Thyroid gland (tissue), 4 donors: ENCODE data around the gene ANKRD11. TPM values are rescaled to one million over a fixed set of nuclear protein-coding genes. Genes with fewer than 3 reads are reported as not detected.

Experiments used
- DNase-seq, 2 donors: peaks; one replicate each; pipeline ENCODE4 v3.0.0-alpha.2; 2019
- H3K27ac ChIP-seq, 3 donors: fragments of 200-600 bp; sonication (generic); 1 replicate in 2 of 3; 2 replicates in 1 of 3; pipeline ENCODE4 v1.5.1; 2016 to 2019; ENCODE audit warnings: mild to moderate bottlenecking in 1 of 3, moderate library complexity in 1 of 3
- H3K27me3 ChIP-seq: fragments of 200-600 bp; sonication (generic); one replicate; pipeline ENCODE4 v1.5.1; 2019
- H3K36me3 ChIP-seq, 2 donors: fragments of 200-600 bp; sonication (generic); one replicate each; pipeline ENCODE4 v1.5.1; 2016 to 2019
- H3K4me1 ChIP-seq, 2 donors: fragments of 200-600 bp; sonication (generic); one replicate each; pipeline ENCODE4 v1.5.1; 2017 to 2019
- H3K4me3 ChIP-seq, 3 donors: fragments of 200-600 bp; sonication (generic); replicated peaks in 1 of 3; 1 replicate in 2 of 3; 2 replicates in 1 of 3; pipeline ENCODE4 v1.5.1; 2016; ENCODE audit warnings: mild to moderate bottlenecking in 1 of 3
- H3K9me3 ChIP-seq: fragments of 200-600 bp; sonication (generic); one replicate; pipeline ENCODE4 v1.5.1; 2017
- CTCF ChIP-seq, 6 experiments: fragments of 200-600 bp in 3 of 6; fragments of 450-650 bp in 3 of 6; sonication (generic) in 3 of 6; IDR thresholded peaks; one replicate each; pipeline ENCODE4 v1.5.1; 2016 to 2019; ENCODE audit warnings: antibody characterized with exemption in 6 of 6, mild to moderate bottlenecking in 2 of 6, inconsistent platforms in 1 of 6, moderate library complexity in 1 of 6
- POLR2A ChIP-seq, 2 donors: fragments of 450-650 bp; IDR thresholded peaks; one replicate each; pipeline ENCODE4 v1.6.1; 2017; ENCODE audit warnings: antibody characterized with exemption in 2 of 2, mild to moderate bottlenecking in 2 of 2, moderate library complexity in 1 of 2
- WGBS, 2 donors: methylation state at CpG; one replicate each; pipeline ENCODE4 v1.1.5; 2017; 5-methylcytosine and 5-hydroxymethylcytosine counted together
- intact Hi-C: fragments of 100-400 bp; cut with DNase I; formaldehyde crosslinking; loops from one replicate; pipeline ENCODE4 v1.15.1; 2023
- total RNA-seq, 4 donors: library from RNA; depleted of rRNA; stranded (reverse); fragments of >200 nt; gene quantifications; one replicate each; pipeline ENCODE4 v1.2.3, GENCODE V29; 2016

Gene ANKRD11
- total RNA-seq, 4 donors from 2014 or later, result 62.1 to 90.4 (median 75.0) TPM

GRCh38 chr16:89375686-89376085, 114.7 kb downstream of the ANKRD11 start:
- peaks cover 19 to 24% of the 10 kb centered on the region in 2 donors for H3K4me1 ChIP-seq
- no peak for DNase-seq
- H3K27ac ChIP-seq, result no peak overlapping the region
- H3K4me3 ChIP-seq, result no peak overlapping the region
- H3K36me3 ChIP-seq, result no peaks in the 10 kb centered on the region
- TF ChIP-seq CTCF (IDR thresholded peaks at IDR 0.05) (no peak), POLR2A (IDR thresholded peaks at IDR 0.05) (no peak)
- H3K27me3 ChIP-seq, result no peaks in the 10 kb centered on the region
- intact Hi-C loops, result no loop called here
- no peaks in the 10 kb centered on the region for H3K9me3 ChIP-seq
- 91 to 93% methylated on average over 10 of the region's 10 CpGs for WGBS, 2 donors

- H3K4me3 ChIP-seq, result no peak overlapping the region
- no peaks in the 10 kb centered on the region for H3K9me3 ChIP-seq
- no peaks in the 10 kb centered on the region for H3K27me3 ChIP-seq
- DNase-seq, result no peak
- WGBS, 2 donors, result 76 to 82% methylated on average over 14 to 19 of the region's 19 CpGs
- intact Hi-C loops, result no loop called here
- no peak overlapping the region for H3K27ac ChIP-seq
- peaks cover 17 to 21% of the 10 kb centered on the region in 2 donors for H3K4me1 ChIP-seq
- no peak for TF ChIP-seq CTCF (IDR thresholded peaks at IDR 0.05)
- TF ChIP-seq POLR2A (IDR thresholded peaks at IDR 0.05), result no peak
- no peaks in the 10 kb centered on the region for H3K36me3 ChIP-seq
Measured at GRCh38 chr16:89375021-89375420, 115.3 kb downstream of the ANKRD11 start.

- WGBS, 2 donors, result 46 to 71% methylated on average over 18 of the region's 18 CpGs
- TF ChIP-seq CTCF (IDR thresholded peaks at IDR 0.05) (no peak), POLR2A (IDR thresholded peaks at IDR 0.05) (no peak)
- Histone ChIP-seq H3K4me1 (peaks cover 16 to 24% of the 10 kb centered on the region in 2 donors), H3K27me3 (no peaks in the 10 kb centered on the region), H3K36me3 (no peaks in the 10 kb centered on the region), H3K27ac (no peak overlapping the region), H3K4me3 (no peak overlapping the region), H3K9me3 (no peaks in the 10 kb centered on the region)
- intact Hi-C loops, result no loop called here
- DNase-seq, result no peak
Measured at GRCh38 chr16:89374393-89374960, 115.9 kb downstream of the ANKRD11 start.

GRCh38 chr16:89373355-89374110, 116.8 kb downstream of the ANKRD11 start:
- intact Hi-C loops, result no loop called here
- no peaks in the 10 kb centered on the region for H3K27me3 ChIP-seq
- no peak overlapping the region for H3K27ac ChIP-seq
- DNase-seq, result no peak
- peaks cover 16 to 24% of the 10 kb centered on the region in 2 donors for H3K4me1 ChIP-seq
- TF ChIP-seq POLR2A (IDR thresholded peaks at IDR 0.05), result no peak
- no peak for TF ChIP-seq CTCF (IDR thresholded peaks at IDR 0.05)
- H3K4me3 ChIP-seq, result no peak overlapping the region
- 74 to 81% methylated on average over 23 to 31 of the region's 32 CpGs for WGBS, 2 donors
- no peaks in the 10 kb centered on the region for H3K36me3 ChIP-seq
- H3K9me3 ChIP-seq, result no peaks in the 10 kb centered on the region

GRCh38 chr16:89371968-89372634, 118.3 kb downstream of the ANKRD11 start:
- intact Hi-C loops, result no loop called here
- Histone ChIP-seq H3K4me3 (no peak overlapping the region), H3K27me3 (no peaks in the 10 kb centered on the region), H3K27ac (no peak overlapping the region), H3K4me1 (peaks cover 24 to 32% of the 10 kb centered on the region in 2 donors), H3K9me3 (no peaks in the 10 kb centered on the region), H3K36me3 (no peaks in the 10 kb centered on the region)
- TF ChIP-seq CTCF (IDR thresholded peaks at IDR 0.05), result no peak
- TF ChIP-seq POLR2A (IDR thresholded peaks at IDR 0.05), result no peak
- no peak for DNase-seq
- 91 to 93% methylated on average over 22 to 32 of the region's 32 CpGs for WGBS, 2 donors
